ENCODE measurements around the gene MAG.
"Not testable (repeated sequence)": the region's sequence is repeated elsewhere in the genome, so short reads cannot be mapped to it uniquely, and the experiment has no call there.

Gene MAG

GRCh38 chr19:35360081-35360480 lies 68.1 kb downstream of the MAG start:
- not testable (repeated sequence) for H2BK120ac ChIP-seq (ENCODE audit: low read depth, low read length); H3K79me1 ChIP-seq (replicated peaks; ENCODE audit: low read length, poor library complexity, severe bottlenecking); H3K4me3 ChIP-seq (ENCODE audit: insufficient read depth in 1 of 2, low read depth in 1 of 2, low read length in 2 of 2); H2AK5ac ChIP-seq (ENCODE audit: low read length, severe bottlenecking); DNase-seq; H3K27ac ChIP-seq (ENCODE audit: low read length, poor library complexity, severe bottlenecking); H4K91ac ChIP-seq (ENCODE audit: low read length); H4K8ac ChIP-seq (ENCODE audit: low read length); H3K4me1 ChIP-seq (ENCODE audit: control insufficient read depth, insufficient read depth, low read depth, low read length); H3K9me3 ChIP-seq (ENCODE audit: control insufficient read depth, low read length); H2AFZ ChIP-seq (ENCODE audit: low read depth, low read length); H3K23ac ChIP-seq (ENCODE audit: low read length in 2 of 2); H3K4ac ChIP-seq (ENCODE audit: low read depth in 1 of 2, low read length in 2 of 2); H2BK15ac ChIP-seq (ENCODE audit: low read depth, poor library complexity, severe bottlenecking); H3K9ac ChIP-seq (ENCODE audit: low read length); H2BK12ac ChIP-seq (ENCODE audit: low read length in 2 of 2); H3K36me3 ChIP-seq (ENCODE audit: control insufficient read depth in 1 of 2, insufficient read depth in 2 of 2, low read depth in 1 of 2, low read length in 2 of 2); H2BK5ac ChIP-seq (ENCODE audit: low read depth, low read length, poor library complexity, severe bottlenecking); H3K18ac ChIP-seq (ENCODE audit: low read depth in 1 of 2, low read length in 2 of 2); H3K14ac ChIP-seq (ENCODE audit: low read length in 2 of 2); H3K4me2 ChIP-seq (ENCODE audit: low read length, poor library complexity, severe bottlenecking)
- no CpG with 5 or more reads among the region's 5 CpGs for WGBS
- peaks cover 9 to 44% of the 10 kb centered on the region in 2 experiments for H3K27me3 ChIP-seq (ENCODE audit: control insufficient read depth in 1 of 2, insufficient read depth in 1 of 2, low read length in 2 of 2)

GRCh38 chr19:35360880-35361420 lies 69.0 kb downstream of the MAG start:
- 58% methylated on average over 4 of the region's 5 CpGs for WGBS
- Histone ChIP-seq H3K9me3 (ENCODE audit: control insufficient read depth, low read length) (no peaks in the 10 kb centered on the region), H2BK12ac (ENCODE audit: low read length in 2 of 2) (no peak overlapping the region), H3K4me1 (ENCODE audit: control insufficient read depth, insufficient read depth, low read depth, low read length) (no peaks in the 10 kb centered on the region), H3K4me2 (ENCODE audit: low read length, poor library complexity, severe bottlenecking) (no peak overlapping the region), H2BK5ac (ENCODE audit: low read depth, low read length, poor library complexity, severe bottlenecking) (no peak overlapping the region), H3K9ac (ENCODE audit: low read length) (no peak overlapping the region), H3K23ac (ENCODE audit: low read length in 2 of 2) (no peak overlapping the region), H4K8ac (ENCODE audit: low read length) (no peak overlapping the region), H2AFZ (ENCODE audit: low read depth, low read length) (no peak overlapping the region), H3K27ac (ENCODE audit: low read length, poor library complexity, severe bottlenecking) (no peak overlapping the region), H3K4me3 (ENCODE audit: insufficient read depth in 1 of 2, low read depth in 1 of 2, low read length in 2 of 2) (no peak overlapping the region), H2AK5ac (ENCODE audit: low read length, severe bottlenecking) (no peak overlapping the region), H3K27me3 (ENCODE audit: control insufficient read depth in 1 of 2, insufficient read depth in 1 of 2, low read length in 2 of 2) (peaks cover under 1 to 43% of the 10 kb centered on the region in 2 experiments), H3K36me3 (ENCODE audit: control insufficient read depth in 1 of 2, insufficient read depth in 2 of 2, low read depth in 1 of 2, low read length in 2 of 2) (no peaks in the 10 kb centered on the region), H3K14ac (ENCODE audit: low read length in 2 of 2) (no peak overlapping the region), H4K91ac (ENCODE audit: low read length) (no peak overlapping the region), H3K4ac (ENCODE audit: low read depth in 1 of 2, low read length in 2 of 2) (no peak overlapping the region), H3K18ac (ENCODE audit: low read depth in 1 of 2, low read length in 2 of 2) (no peak overlapping the region), H2BK120ac (ENCODE audit: low read depth, low read length) (no peak overlapping the region), H2BK15ac (ENCODE audit: low read depth, poor library complexity, severe bottlenecking) (no peak overlapping the region), H3K79me1 (replicated peaks; ENCODE audit: low read length, poor library complexity, severe bottlenecking) (no peaks in the 10 kb centered on the region)
- no peak for DNase-seq

- no peak for DNase-seq
- no peak overlapping the region for H3K18ac ChIP-seq (ENCODE audit: low read depth in 1 of 2, low read length in 2 of 2)
- H4K91ac ChIP-seq (ENCODE audit: low read length): no peak overlapping the region
- H3K23ac ChIP-seq (ENCODE audit: low read length in 2 of 2): no peak overlapping the region
- no peak overlapping the region for H3K4me3 ChIP-seq (ENCODE audit: insufficient read depth in 1 of 2, low read depth in 1 of 2, low read length in 2 of 2)
- WGBS: 98% methylated on average over 5 of the region's 14 CpGs
- H2BK120ac ChIP-seq (ENCODE audit: low read depth, low read length): no peak overlapping the region
- H3K4ac ChIP-seq (ENCODE audit: low read depth in 1 of 2, low read length in 2 of 2): no peak overlapping the region
- no peak overlapping the region for H3K14ac ChIP-seq (ENCODE audit: low read length in 2 of 2)
- no peaks in the 10 kb centered on the region for H3K4me1 ChIP-seq (ENCODE audit: control insufficient read depth, insufficient read depth, low read depth, low read length)
- H2BK15ac ChIP-seq (ENCODE audit: low read depth, poor library complexity, severe bottlenecking): no peak overlapping the region
- no peaks in the 10 kb centered on the region for H3K9me3 ChIP-seq (ENCODE audit: control insufficient read depth, low read length)
- no peaks in the 10 kb centered on the region for H3K36me3 ChIP-seq (ENCODE audit: control insufficient read depth in 1 of 2, insufficient read depth in 2 of 2, low read depth in 1 of 2, low read length in 2 of 2)
- no peak overlapping the region for H3K27ac ChIP-seq (ENCODE audit: low read length, poor library complexity, severe bottlenecking)
- H4K8ac ChIP-seq (ENCODE audit: low read length): no peak overlapping the region
- H3K4me2 ChIP-seq (ENCODE audit: low read length, poor library complexity, severe bottlenecking): no peak overlapping the region
- H3K9ac ChIP-seq (ENCODE audit: low read length): no peak overlapping the region
- no peaks in the 10 kb centered on the region for H3K79me1 ChIP-seq (replicated peaks; ENCODE audit: low read length, poor library complexity, severe bottlenecking)
- no peak overlapping the region for H2BK5ac ChIP-seq (ENCODE audit: low read depth, low read length, poor library complexity, severe bottlenecking)
- no peak overlapping the region for H2BK12ac ChIP-seq (ENCODE audit: low read length in 2 of 2)
- H3K27me3 ChIP-seq (ENCODE audit: control insufficient read depth in 1 of 2, insufficient read depth in 1 of 2, low read length in 2 of 2): peaks cover 0 to 46% of the 10 kb centered on the region in 2 experiments
- H2AFZ ChIP-seq (ENCODE audit: low read depth, low read length): no peak overlapping the region
- no peak overlapping the region for H2AK5ac ChIP-seq (ENCODE audit: low read length, severe bottlenecking)
These were observed 70.5 kb downstream of the MAG start for GRCh38 chr19:35362261-35363000.

- Histone ChIP-seq H2BK120ac (ENCODE audit: low read depth, low read length) (no peak overlapping the region), H3K9me3 (ENCODE audit: control insufficient read depth, low read length) (no peaks in the 10 kb centered on the region), H2BK15ac (ENCODE audit: low read depth, poor library complexity, severe bottlenecking) (no peak overlapping the region), H2BK5ac (ENCODE audit: low read depth, low read length, poor library complexity, severe bottlenecking) (no peak overlapping the region), H3K79me1 (replicated peaks; ENCODE audit: low read length, poor library complexity, severe bottlenecking) (no peaks in the 10 kb centered on the region), H3K4me3 (ENCODE audit: insufficient read depth in 1 of 2, low read depth in 1 of 2, low read length in 2 of 2) (no peak overlapping the region), H3K27me3 (ENCODE audit: control insufficient read depth in 1 of 2, insufficient read depth in 1 of 2, low read length in 2 of 2) (peaks cover 0 to 46% of the 10 kb centered on the region in 2 experiments), H3K23ac (ENCODE audit: low read length in 2 of 2) (no peak overlapping the region), H3K4me1 (ENCODE audit: control insufficient read depth, insufficient read depth, low read depth, low read length) (no peaks in the 10 kb centered on the region), H3K9ac (ENCODE audit: low read length) (no peak overlapping the region), H3K14ac (ENCODE audit: low read length in 2 of 2) (no peak overlapping the region), H2BK12ac (ENCODE audit: low read length in 2 of 2) (no peak overlapping the region), H2AK5ac (ENCODE audit: low read length, severe bottlenecking) (no peak overlapping the region), H3K4me2 (ENCODE audit: low read length, poor library complexity, severe bottlenecking) (no peak overlapping the region), H2AFZ (ENCODE audit: low read depth, low read length) (no peak overlapping the region), H3K18ac (ENCODE audit: low read depth in 1 of 2, low read length in 2 of 2) (no peak overlapping the region), H3K4ac (ENCODE audit: low read depth in 1 of 2, low read length in 2 of 2) (no peak overlapping the region), H3K27ac (ENCODE audit: low read length, poor library complexity, severe bottlenecking) (no peak overlapping the region), H3K36me3 (ENCODE audit: control insufficient read depth in 1 of 2, insufficient read depth in 2 of 2, low read depth in 1 of 2, low read length in 2 of 2) (no peaks in the 10 kb centered on the region), H4K8ac (ENCODE audit: low read length) (no peak overlapping the region), H4K91ac (ENCODE audit: low read length) (no peak overlapping the region)
- DNase-seq: no peak
- WGBS: 95% methylated on average over 5 of the region's 11 CpGs
These were observed 71.1 kb downstream of the MAG start for GRCh38 chr19:35363001-35363590.

Data from mesenchymal stem cell (in vitro differentiated cells and primary cell).